Measurements from ENCODE around the gene HEATR3.

DNA sequence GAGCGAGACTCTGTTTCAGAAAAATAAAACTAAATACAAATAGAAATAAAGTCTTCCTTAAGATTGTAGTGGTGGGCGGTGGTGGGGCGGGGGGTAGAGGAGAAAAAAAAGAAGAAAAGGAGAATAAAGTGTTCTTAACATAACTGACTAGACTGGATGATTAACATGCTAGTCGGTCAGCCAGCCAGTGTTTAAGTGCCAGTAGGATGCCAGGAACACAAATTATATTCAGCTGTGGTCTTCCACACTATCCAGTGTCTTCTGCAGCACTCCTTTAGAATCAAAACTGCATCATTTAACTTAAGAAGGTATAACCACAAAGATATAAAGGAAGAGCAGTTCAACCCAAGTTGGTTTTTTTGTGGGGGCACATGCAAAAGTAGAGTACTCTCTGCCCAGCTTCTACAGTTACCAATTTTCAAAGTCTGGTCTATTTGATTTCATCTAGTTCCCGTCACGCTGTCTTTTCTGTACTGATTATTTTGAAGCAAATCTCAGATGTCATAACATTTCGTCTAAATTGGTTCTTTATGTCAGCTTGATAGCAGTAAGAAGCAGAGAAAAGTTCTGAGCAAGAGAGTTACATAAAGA, 15.8 kb downstream of the HEATR3 start:
- TF ChIP-seq, protein P1, sequence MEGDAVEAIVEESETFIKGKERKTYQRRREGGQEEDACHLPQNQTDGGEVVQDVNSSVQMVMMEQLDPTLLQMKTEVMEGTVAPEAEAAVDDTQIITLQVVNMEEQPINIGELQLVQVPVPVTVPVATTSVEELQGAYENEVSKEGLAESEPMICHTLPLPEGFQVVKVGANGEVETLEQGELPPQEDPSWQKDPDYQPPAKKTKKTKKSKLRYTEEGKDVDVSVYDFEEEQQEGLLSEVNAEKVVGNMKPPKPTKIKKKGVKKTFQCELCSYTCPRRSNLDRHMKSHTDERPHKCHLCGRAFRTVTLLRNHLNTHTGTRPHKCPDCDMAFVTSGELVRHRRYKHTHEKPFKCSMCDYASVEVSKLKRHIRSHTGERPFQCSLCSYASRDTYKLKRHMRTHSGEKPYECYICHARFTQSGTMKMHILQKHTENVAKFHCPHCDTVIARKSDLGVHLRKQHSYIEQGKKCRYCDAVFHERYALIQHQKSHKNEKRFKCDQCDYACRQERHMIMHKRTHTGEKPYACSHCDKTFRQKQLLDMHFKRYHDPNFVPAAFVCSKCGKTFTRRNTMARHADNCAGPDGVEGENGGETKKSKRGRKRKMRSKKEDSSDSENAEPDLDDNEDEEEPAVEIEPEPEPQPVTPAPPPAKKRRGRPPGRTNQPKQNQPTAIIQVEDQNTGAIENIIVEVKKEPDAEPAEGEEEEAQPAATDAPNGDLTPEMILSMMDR (conservative IDR thresholded peaks at IDR 0.05 in 1 of 2, IDR thresholded peaks at IDR 0.05 in 1 of 2; ENCODE audit: low read depth in 1 of 2, low read length in 2 of 2): no peak
- no peak for TF ChIP-seq EZH2 (IDR thresholded peaks at IDR 0.05; ENCODE audit: low read length, missing control alignments)
